Fibroblast of lung (primary cell): ENCODE results near the gene DAZAP2.

ENCODE experiments used
- EZH2 ChIP-seq: IDR thresholded peaks from 2 replicates; pipeline ENCODE4 v1.5.1; 2012; ENCODE audit warnings: low read length, control low read depth, mild to moderate bottlenecking; ENCODE audit errors: missing control alignments
- TF ChIP-seq, protein P1 (sequence below), 2 donors: IDR thresholded peaks in 1 of 2; conservative IDR thresholded peaks in 1 of 2; 1 replicate in 1 of 2; 2 replicates in 1 of 2; pipeline ENCODE4 v1.5.1; 2011 to 2012; ENCODE audit warnings: low read length in 2 of 2, control low read depth in 1 of 2, inconsistent platforms in 1 of 2, low read depth in 1 of 2, mild to moderate bottlenecking in 1 of 2

DNA sequence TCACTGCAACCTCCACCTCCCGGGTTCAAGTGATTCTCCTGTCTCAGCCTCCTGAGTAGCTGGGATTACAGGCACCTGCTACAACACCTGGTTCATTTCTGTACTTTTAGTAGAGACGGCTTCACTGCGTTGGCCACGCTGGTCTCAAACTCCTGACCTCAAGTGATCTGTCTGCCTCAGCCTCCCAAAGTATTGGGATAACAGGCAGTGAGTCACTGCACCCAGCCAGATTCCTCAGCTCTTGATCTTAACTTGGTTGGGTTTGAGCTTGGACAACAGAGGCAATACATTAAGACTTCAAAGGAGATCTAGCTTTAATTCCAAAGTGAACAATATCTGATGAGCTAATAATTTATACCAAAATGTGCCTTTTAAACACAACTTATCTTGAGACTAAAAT, 5.6 kb downstream of the DAZAP2 start:
- TF ChIP-seq, protein P1, sequence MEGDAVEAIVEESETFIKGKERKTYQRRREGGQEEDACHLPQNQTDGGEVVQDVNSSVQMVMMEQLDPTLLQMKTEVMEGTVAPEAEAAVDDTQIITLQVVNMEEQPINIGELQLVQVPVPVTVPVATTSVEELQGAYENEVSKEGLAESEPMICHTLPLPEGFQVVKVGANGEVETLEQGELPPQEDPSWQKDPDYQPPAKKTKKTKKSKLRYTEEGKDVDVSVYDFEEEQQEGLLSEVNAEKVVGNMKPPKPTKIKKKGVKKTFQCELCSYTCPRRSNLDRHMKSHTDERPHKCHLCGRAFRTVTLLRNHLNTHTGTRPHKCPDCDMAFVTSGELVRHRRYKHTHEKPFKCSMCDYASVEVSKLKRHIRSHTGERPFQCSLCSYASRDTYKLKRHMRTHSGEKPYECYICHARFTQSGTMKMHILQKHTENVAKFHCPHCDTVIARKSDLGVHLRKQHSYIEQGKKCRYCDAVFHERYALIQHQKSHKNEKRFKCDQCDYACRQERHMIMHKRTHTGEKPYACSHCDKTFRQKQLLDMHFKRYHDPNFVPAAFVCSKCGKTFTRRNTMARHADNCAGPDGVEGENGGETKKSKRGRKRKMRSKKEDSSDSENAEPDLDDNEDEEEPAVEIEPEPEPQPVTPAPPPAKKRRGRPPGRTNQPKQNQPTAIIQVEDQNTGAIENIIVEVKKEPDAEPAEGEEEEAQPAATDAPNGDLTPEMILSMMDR (conservative IDR thresholded peaks at IDR 0.05 in 1 of 2, IDR thresholded peaks at IDR 0.05 in 1 of 2; ENCODE audit: low read depth in 1 of 2, low read length in 2 of 2) = no peak
- no peak for TF ChIP-seq EZH2
